Fibroblast of the aortic adventitia (primary cell): ENCODE data around the gene NKX2-8. TPM values are rescaled to one million over a fixed set of nuclear protein-coding genes. Genes with fewer than 3 reads are reported as not detected.
A peak's percentile ranks its signal among the peaks of the same experiment; 100 is the strongest.
"Not testable (repeated sequence)": the region's sequence is repeated elsewhere in the genome, so short reads cannot be mapped to it uniquely, and the experiment has no call there.

ENCODE experiments used
- DNase-seq: peaks from one replicate; pipeline ENCODE4 v3.0.0-alpha.2; 2010; ENCODE audit warnings: low read depth
- H3K4me3 ChIP-seq: 2 replicates; pipeline ENCODE4 v1.5.1; 2011; ENCODE audit warnings: low read depth, mild to moderate bottlenecking, control low read depth, low read length, moderate library complexity
- CTCF ChIP-seq: IDR thresholded peaks from 2 replicates; pipeline ENCODE4 v1.5.1; 2011; ENCODE audit warnings: mild to moderate bottlenecking, low read length, control low read depth, inconsistent platforms; ENCODE audit not compliant: insufficient read depth
- total RNA-seq: library from RNA; depleted of rRNA; stranded (reverse); fragments of >200 nt; gene quantifications from 2 replicates; pipeline ENCODE4 v1.2.3, GENCODE V29; 2012; ENCODE audit warnings: low replicate concordance

The NKX2-8 gene
- total RNA-seq, 1 donor, result not detected

DNA sequence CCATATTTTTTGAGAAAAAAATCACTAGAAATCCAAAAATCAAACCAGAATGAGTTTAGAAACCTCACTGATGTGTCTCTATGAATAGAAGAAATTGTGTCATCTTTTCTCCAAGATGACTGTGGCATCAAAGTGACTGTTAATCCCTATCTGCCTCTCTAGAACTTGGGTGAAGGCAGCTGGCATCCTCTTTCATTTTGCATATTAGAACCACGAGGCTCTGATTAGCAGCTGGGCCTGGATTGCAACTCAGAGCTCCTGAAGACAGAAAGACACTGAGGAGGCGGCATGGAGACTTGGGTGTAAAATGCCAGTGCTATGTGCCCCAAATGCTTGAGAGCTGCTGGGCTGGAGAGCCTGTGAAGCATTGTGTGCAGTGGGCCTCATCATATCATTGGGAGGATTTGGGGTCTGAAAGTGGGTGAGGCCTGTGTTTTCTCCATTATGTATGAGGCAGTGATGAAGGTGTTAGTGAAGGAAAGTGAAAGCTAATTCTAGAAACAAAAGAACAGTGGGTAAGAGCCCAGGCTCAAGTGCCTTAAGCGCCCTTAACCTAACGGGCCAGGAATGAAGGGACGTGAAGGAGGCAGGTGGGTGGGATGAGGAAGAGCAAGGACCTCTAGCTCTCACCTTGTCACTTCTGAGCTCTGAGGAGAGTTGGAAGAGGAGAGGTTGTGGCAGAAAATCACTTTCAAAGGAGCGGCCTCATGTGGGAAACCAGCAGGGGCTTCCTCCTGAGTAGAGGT lies 26.2 kb downstream of the NKX2-8 start:
- TF ChIP-seq CTCF, result no peak
- DNase-seq, result no peak
- H3K4me3 ChIP-seq, result no peak overlapping the region

DNA sequence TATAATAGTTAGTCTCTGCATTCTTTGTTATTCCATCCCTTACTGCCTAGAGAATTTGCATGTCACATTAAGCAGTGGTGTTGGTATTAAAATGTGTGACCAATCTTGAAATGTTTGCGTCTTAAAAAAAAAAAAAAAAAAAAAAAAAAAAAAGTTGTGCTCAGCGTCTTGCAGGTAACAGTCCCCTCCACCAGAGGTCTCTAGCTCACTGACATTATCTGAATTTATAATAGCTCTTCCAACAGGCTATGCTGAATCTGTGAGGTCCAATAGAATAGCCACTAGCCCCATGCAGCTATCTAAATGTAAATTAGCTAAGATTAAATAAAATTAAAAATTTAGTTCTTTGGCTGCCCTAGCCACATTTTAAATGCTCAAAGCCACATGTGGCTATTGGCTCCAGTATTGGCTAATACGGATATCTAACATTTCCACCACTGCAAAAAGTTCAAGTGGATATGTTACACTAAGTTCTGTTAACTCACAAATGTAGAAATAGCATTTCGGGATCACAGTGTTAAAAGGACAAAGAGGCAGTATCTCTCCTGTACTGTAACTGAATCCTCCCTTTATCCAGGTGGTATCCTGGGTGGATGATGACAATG lies 28.7 kb downstream of the NKX2-8 start:
- TF ChIP-seq CTCF, result peak; percentile 81
- no peak overlapping the region for H3K4me3 ChIP-seq

DNA sequence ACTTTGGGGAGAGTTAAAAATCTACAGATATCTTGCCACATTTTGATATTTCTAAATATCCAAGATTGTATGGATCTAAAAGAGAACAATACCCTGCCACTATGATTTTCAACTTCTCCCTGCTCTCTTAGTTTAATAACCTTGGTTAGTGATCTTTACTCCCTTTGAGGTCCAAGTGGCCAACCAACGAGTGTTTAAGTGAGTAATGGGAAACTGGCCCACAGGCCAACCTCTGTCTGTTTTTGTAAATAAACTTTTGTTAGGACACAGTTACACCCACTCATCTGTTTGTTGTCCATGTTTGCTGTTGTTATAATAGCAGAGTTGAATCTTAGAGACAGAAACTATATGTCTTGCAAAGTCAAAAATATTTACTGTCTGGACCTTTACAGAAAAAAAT lies 31.5 kb downstream of the NKX2-8 start:
- no peak overlapping the region for H3K4me3 ChIP-seq
- no peak for TF ChIP-seq CTCF
- DNase-seq, result no peak

More for the DNA sequence above, 28.7 kb downstream of the NKX2-8 start:
- DNase-seq, result peak; percentile 68

DNA sequence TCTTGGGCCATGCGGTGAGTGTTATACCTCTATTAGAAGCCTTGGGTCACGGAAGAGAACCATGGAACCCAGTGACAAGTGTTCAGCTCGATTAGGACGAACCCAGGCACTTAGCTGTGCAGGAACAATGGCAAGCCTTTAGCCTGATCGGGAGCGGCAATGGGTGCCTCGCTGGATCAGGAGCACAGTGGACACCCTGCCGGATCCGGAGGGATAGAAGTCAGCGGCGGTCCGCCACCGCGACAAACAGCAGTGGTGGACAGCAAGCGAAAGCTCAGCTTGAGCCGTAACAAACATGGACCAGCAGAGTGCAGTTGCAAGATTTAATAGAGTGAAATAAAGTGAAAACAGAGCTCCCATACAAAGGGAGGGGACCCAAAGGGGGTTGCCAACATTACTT lies 38.1 kb downstream of the NKX2-8 start:
- not testable (repeated sequence) for H3K4me3 ChIP-seq

GRCh38 chr14:36538051-36538450 lies 44.4 kb downstream of the NKX2-8 start:
- DNase-seq, result no peak

More for the DNA sequence above, 38.1 kb downstream of the NKX2-8 start:
- DNase-seq, result not testable (repeated sequence)

More at GRCh38 chr14:36538051-36538450, 44.4 kb downstream of the NKX2-8 start:
- no peak for TF ChIP-seq CTCF
- no peak overlapping the region for H3K4me3 ChIP-seq

Other genes with a start within 250 kb of the NKX2-8 start
- gene NKX2-1, start 62.4 kb downstream of the NKX2-8 start, total RNA-seq, result not detected in 2 replicates
- 0.18 TPM in 1 of 2 replicates, not detected in the other for gene PAX9, start 79.2 kb upstream of the NKX2-8 start, total RNA-seq